Smooth muscle cell (in vitro differentiated cells): Measurements from ENCODE around the gene IL27RA. TPM values are rescaled to one million over a fixed set of nuclear protein-coding genes. Genes with fewer than 3 reads are reported as not detected.

ENCODE experiments used
- DNase-seq: peaks from one replicate; lab custom pipeline; 2025; ENCODE audit not compliant: unreplicated experiment; lab: John Stamatoyannopoulos, UW
- H2AFZ ChIP-seq: fragments of 200-600 bp; sonication (generic); 2 replicates; pipeline ENCODE4 v1.6.0; 2016; ENCODE audit warnings: antibody characterized with exemption, low read depth, mild to moderate bottlenecking
- H3F3A ChIP-seq: fragments of 200-600 bp; sonication (generic); 2 replicates; pipeline ENCODE4 v1.6.0; 2017; ENCODE audit warnings: antibody characterized with exemption, low read depth
- H3K27ac ChIP-seq: fragments of 200-600 bp; sonication (generic); 2 replicates; pipeline ENCODE4 v1.5.1; 2016; ENCODE audit warnings: low read depth, mild to moderate bottlenecking
- H3K27me3 ChIP-seq: fragments of 200-600 bp; sonication (generic); 2 replicates; pipeline ENCODE4 v1.6.1; 2016; ENCODE audit warnings: low read depth, mild to moderate bottlenecking
- H3K36me3 ChIP-seq: fragments of 200-600 bp; sonication (generic); 2 replicates; pipeline ENCODE4 v1.5.1; 2016; ENCODE audit warnings: low read depth
- H3K4me1 ChIP-seq: fragments of 200-600 bp; sonication (generic); 2 replicates; pipeline ENCODE4 v1.5.1; 2016; ENCODE audit warnings: low read depth
- H3K4me2 ChIP-seq: fragments of 200-600 bp; sonication (generic); 2 replicates; pipeline ENCODE4 v1.6.0; 2016; ENCODE audit warnings: mild to moderate bottlenecking
- H3K4me3 ChIP-seq: fragments of 200-600 bp; sonication (generic); 2 replicates; pipeline ENCODE4 v1.5.1; 2016; ENCODE audit warnings: mild to moderate bottlenecking
- H3K79me2 ChIP-seq: fragments of 200-600 bp; sonication (generic); 2 replicates; pipeline ENCODE4 v1.6.0; 2016; ENCODE audit warnings: low read depth, mild to moderate bottlenecking
- H3K9ac ChIP-seq: fragments of 200-600 bp; sonication (generic); 2 replicates; pipeline ENCODE4 v1.6.0; 2016; ENCODE audit warnings: low read depth
- H3K9me3 ChIP-seq: fragments of 200-600 bp; sonication (generic); replicated peaks from 2 replicates; pipeline ENCODE4 v1.5.1; 2016; ENCODE audit warnings: low read depth
- H4K20me1 ChIP-seq: fragments of 200-600 bp; sonication (generic); 2 replicates; pipeline ENCODE4 v1.6.0; 2016; ENCODE audit warnings: low read depth
- WGBS: methylation state at CpG from one replicate; pipeline ENCODE4 v1.1.7; 2016; ENCODE audit warnings: low lambda C conversion rate; 5-methylcytosine and 5-hydroxymethylcytosine counted together
- polyA plus RNA-seq: library from polyadenylated mRNA; unstranded; fragments of >200 nt; fragmentation: Nextera tagmentation; extraction: Ambion mirVana; gene quantifications from 2 replicates; pipeline ENCODE4 v1.2.1, GENCODE V29; 2016
- total RNA-seq: library from RNA; depleted of rRNA; stranded (reverse); fragments of >200 nt; gene quantifications from 2 replicates; pipeline ENCODE4 v1.2.3, GENCODE V29; 2014
- TF ChIP-seq, protein P1 (sequence below): fragments of 200-600 bp; sonication (generic); IDR thresholded peaks from 2 replicates; pipeline ENCODE4 v1.5.1; 2017; ENCODE audit warnings: borderline replicate concordance, mild to moderate bottlenecking, antibody characterized with exemption; ENCODE audit not compliant: insufficient read depth, poor library complexity, severe bottlenecking

The IL27RA gene
- total and polyA plus RNA-seq, 2 experiments from 2014 or later, result 3.1 to 3.8 TPM

GRCh38 chr19:13989487-13989886 is 42.1 kb upstream of the IL27RA start:
- Histone ChIP-seq H3K4me2 (no peak overlapping the region), H3K9me3 (no peaks in the 10 kb centered on the region), H2AFZ (no peak overlapping the region), H3K79me2 (no peaks in the 10 kb centered on the region), H3K27me3 (no peaks in the 10 kb centered on the region), H3K36me3 (no peaks in the 10 kb centered on the region), H4K20me1 (no peaks in the 10 kb centered on the region), H3F3A (no peaks in the 10 kb centered on the region), H3K9ac (no peak overlapping the region), H3K4me3 (no peak overlapping the region), H3K27ac (no peak overlapping the region), H3K4me1 (peaks cover 17% of the 10 kb centered on the region)
- TF ChIP-seq, protein P1, sequence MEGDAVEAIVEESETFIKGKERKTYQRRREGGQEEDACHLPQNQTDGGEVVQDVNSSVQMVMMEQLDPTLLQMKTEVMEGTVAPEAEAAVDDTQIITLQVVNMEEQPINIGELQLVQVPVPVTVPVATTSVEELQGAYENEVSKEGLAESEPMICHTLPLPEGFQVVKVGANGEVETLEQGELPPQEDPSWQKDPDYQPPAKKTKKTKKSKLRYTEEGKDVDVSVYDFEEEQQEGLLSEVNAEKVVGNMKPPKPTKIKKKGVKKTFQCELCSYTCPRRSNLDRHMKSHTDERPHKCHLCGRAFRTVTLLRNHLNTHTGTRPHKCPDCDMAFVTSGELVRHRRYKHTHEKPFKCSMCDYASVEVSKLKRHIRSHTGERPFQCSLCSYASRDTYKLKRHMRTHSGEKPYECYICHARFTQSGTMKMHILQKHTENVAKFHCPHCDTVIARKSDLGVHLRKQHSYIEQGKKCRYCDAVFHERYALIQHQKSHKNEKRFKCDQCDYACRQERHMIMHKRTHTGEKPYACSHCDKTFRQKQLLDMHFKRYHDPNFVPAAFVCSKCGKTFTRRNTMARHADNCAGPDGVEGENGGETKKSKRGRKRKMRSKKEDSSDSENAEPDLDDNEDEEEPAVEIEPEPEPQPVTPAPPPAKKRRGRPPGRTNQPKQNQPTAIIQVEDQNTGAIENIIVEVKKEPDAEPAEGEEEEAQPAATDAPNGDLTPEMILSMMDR, result no peak
- 94% methylated on average over 7 of the region's 7 CpGs for WGBS
- DNase-seq, result no peak

GRCh38 chr19:13990085-13990484 is 41.5 kb upstream of the IL27RA start:
- no peak overlapping the region for H3K27ac ChIP-seq
- 94% methylated on average over 8 of the region's 8 CpGs for WGBS

GRCh38 chr19:13992025-13992424 is 39.5 kb upstream of the IL27RA start:
- Histone ChIP-seq H3F3A (no peaks in the 10 kb centered on the region), H3K4me3 (no peak overlapping the region), H3K9ac (no peak overlapping the region), H3K4me2 (no peak overlapping the region), H3K27me3 (no peaks in the 10 kb centered on the region), H3K4me1 (peaks cover 4% of the 10 kb centered on the region), H3K9me3 (no peaks in the 10 kb centered on the region), H3K27ac (no peak overlapping the region), H3K79me2 (no peaks in the 10 kb centered on the region), H2AFZ (no peak overlapping the region), H3K36me3 (no peaks in the 10 kb centered on the region), H4K20me1 (no peaks in the 10 kb centered on the region)
- no peak for DNase-seq
- TF ChIP-seq, protein P1, result no peak
- WGBS, result 93% methylated on average over 7 of the region's 7 CpGs

More at GRCh38 chr19:13990085-13990484, 41.5 kb upstream of the IL27RA start:
- no peak overlapping the region for H3K9ac ChIP-seq
- TF ChIP-seq, protein P1, result no peak
- no peaks in the 10 kb centered on the region for H4K20me1 ChIP-seq
- H3K27me3 ChIP-seq, result no peaks in the 10 kb centered on the region
- H3K4me1 ChIP-seq, result peaks cover 17% of the 10 kb centered on the region
- no peak overlapping the region for H3K4me3 ChIP-seq
- H3F3A ChIP-seq, result no peaks in the 10 kb centered on the region
- H3K79me2 ChIP-seq, result no peaks in the 10 kb centered on the region
- H3K36me3 ChIP-seq, result no peaks in the 10 kb centered on the region
- no peak overlapping the region for H2AFZ ChIP-seq
- H3K9me3 ChIP-seq, result no peaks in the 10 kb centered on the region
- no peak for DNase-seq
- no peak overlapping the region for H3K4me2 ChIP-seq

DNA sequence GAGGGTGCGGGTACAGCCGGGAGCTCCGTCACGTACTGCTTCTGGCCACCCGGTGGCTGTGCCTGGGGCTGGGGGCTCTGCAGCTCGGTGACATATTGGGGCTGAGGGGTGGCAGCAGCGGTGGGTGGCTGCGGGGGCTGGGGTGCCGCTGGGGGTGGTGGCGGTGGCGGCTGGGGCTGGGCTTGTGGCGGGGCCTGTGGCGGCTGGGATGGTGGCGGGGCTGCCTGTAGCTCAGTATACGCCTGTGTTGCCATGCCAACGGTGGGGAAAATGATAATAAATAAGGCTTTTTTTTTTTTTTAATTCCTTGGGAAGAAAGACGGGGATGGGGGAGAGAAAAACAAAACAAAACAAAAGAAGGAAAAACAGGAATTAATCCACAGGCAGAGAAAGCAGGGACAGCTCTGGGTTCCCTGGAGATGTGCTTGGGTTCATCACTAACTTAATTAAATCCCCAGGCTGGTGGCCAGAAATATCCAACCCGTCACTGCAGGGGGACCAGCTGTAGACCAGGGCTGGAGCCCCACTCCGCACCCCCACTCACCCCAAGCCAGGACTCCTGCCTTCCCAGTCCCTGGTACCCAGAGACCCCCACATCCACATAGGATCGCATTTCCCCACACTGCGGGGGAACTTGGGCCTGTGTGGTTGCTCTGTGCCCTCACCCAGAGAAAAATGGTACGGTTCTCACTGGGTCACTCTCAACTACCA is 37.8 kb upstream of the IL27RA start:
- Histone ChIP-seq H3K36me3 (no peaks in the 10 kb centered on the region), H3K4me2 (no peak overlapping the region), H3K4me3 (no peak overlapping the region), H3K9me3 (no peaks in the 10 kb centered on the region), H3K79me2 (peaks cover 17% of the 10 kb centered on the region), H3F3A (no peaks in the 10 kb centered on the region), H3K27me3 (no peaks in the 10 kb centered on the region), H4K20me1 (no peaks in the 10 kb centered on the region), H3K4me1 (no peaks in the 10 kb centered on the region), H3K9ac (no peak overlapping the region), H2AFZ (no peak overlapping the region), H3K27ac (no peak overlapping the region)
- DNase-seq, result no peak
- TF ChIP-seq, protein P1, result no peak
- WGBS, result 97% methylated on average over 19 of the region's 22 CpGs
